Measurements from ENCODE around the gene RPL3.

Gene RPL3

DNA sequence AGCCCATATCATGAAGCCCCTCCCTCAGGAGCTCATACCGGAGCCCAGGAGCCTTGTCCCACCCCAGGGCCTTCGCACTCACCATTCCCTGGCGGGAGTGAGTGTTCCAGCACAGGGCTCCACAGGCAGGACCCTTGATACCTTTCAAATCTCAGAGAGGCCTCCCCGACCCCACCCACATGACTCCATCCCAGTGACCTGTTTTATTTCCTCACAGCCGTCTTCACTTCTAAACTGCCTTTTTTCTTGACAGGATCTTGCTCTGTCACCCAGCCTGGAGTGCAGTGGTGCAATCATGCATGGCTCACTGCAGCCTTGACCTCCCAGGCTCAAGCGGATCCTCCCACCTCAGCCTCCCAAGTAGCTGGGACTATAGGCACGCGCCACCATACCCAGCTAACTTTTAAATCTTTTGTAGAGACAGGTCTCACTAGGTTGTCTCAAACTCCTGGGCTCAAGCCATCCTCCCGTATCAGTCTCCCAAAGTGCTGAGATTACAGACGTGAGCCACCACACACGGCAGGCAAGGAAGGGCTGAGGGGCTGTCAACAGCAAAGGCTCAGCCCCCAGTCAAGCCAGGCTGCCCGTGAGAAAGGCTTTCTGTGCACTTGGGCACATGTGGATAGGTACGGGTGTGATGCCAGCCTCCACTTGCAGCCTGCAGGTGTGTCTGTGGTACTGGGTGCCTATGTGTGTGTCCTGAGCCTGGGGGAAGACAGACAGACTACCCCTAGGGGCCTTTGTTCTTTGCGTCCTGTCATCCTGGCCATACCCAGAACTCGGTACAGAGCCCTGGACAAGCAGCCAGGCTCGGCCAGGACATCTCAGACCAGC is 9.3 kb downstream of the RPL3 start:
- Histone ChIP-seq H3K36me3 (ENCODE audit: control insufficient read depth, insufficient read depth, low read length) (peaks cover 36% of the 10 kb centered on the region), H3K4me1 (ENCODE audit: control insufficient read depth, insufficient read depth, low read length) (peaks cover 8% of the 10 kb centered on the region), H3K4me3 (ENCODE audit: low read length) (no peak overlapping the region), H3K27ac (ENCODE audit: low read depth, low read length) (no peak overlapping the region), H3K27me3 (ENCODE audit: control insufficient read depth, insufficient read depth, low read length) (no peaks in the 10 kb centered on the region), H3K9ac (ENCODE audit: low read length) (no peak overlapping the region)

DNA sequence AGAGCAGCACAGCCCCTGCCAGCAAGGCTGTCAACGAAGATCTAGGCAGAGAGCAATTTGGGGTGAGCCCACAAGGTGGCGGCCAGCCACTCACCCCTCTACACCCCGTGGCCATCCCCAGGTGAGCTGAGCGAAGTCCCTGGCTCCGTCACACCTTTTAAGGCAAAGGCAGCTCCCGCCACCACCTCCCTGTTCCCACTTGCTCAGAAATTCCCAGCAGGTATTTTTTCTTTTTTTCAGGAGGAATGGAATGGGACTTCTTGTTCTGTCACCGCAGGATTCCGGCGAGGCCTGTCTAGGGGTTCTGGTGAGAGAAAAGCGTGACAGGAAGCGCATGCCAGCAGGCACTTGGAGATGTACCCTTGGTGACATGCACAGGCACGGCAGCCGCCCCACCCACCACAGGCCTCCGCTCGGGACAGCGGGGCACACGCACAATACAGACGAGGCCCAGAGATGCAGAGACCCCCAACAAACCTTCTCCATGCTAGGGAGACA is 10.0 kb downstream of the RPL3 start:
- Histone ChIP-seq H3K36me3 (ENCODE audit: control insufficient read depth, insufficient read depth, low read length) (peaks cover 29% of the 10 kb centered on the region), H3K27ac (ENCODE audit: low read depth, low read length) (peak overlapping the region; percentile 63), H3K4me1 (ENCODE audit: control insufficient read depth, insufficient read depth, low read length) (peaks cover 8% of the 10 kb centered on the region), H3K9ac (ENCODE audit: low read length) (no peak overlapping the region), H3K27me3 (ENCODE audit: control insufficient read depth, insufficient read depth, low read length) (no peaks in the 10 kb centered on the region), H3K4me3 (ENCODE audit: low read length) (no peak overlapping the region)

DNA sequence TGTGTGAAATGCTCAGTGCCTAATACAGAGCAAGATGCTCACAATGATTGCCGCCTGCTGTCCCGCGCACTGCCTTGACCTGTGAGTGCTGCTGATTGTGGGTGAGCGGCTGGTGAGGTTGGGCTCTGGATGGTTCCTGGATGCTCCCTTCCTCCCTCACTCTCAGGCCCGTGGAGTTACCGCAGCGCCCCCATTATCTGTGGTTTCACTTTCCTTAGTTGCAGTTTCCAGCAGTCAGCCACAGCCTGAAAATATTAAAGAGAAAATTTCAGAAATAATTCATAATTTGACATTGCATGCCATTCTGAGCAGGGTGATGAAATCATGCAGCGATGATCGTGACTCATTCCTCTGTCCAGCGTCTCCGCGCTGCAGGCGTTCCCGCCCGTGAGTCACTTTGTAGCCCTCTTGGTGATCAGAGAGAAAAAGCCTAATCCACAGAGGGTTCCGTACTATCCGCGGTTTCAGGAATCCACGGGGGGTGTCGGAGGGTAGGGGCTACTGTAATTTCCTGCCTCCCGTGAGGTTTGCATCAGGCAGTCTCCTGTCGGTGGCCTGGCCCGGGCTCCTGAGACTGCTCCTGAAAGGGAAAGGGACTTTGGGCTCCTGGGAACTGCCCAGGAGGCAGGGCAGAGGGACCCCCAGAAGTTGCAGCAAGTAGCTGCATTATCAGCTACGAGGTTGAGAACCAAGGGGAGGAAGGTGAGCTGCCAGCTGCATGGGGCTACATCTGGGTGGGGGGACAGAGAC is 10.6 kb downstream of the RPL3 start:
- Histone ChIP-seq H3K4me3 (ENCODE audit: low read length) (peak overlapping the region; percentile 24), H3K27me3 (ENCODE audit: control insufficient read depth, insufficient read depth, low read length) (no peaks in the 10 kb centered on the region), H3K36me3 (ENCODE audit: control insufficient read depth, insufficient read depth, low read length) (peaks cover 23% of the 10 kb centered on the region), H3K9ac (ENCODE audit: low read length) (no peak overlapping the region), H3K4me1 (ENCODE audit: control insufficient read depth, insufficient read depth, low read length) (peaks cover 8% of the 10 kb centered on the region), H3K27ac (ENCODE audit: low read depth, low read length) (peak overlapping the region; percentile 63)

DNA sequence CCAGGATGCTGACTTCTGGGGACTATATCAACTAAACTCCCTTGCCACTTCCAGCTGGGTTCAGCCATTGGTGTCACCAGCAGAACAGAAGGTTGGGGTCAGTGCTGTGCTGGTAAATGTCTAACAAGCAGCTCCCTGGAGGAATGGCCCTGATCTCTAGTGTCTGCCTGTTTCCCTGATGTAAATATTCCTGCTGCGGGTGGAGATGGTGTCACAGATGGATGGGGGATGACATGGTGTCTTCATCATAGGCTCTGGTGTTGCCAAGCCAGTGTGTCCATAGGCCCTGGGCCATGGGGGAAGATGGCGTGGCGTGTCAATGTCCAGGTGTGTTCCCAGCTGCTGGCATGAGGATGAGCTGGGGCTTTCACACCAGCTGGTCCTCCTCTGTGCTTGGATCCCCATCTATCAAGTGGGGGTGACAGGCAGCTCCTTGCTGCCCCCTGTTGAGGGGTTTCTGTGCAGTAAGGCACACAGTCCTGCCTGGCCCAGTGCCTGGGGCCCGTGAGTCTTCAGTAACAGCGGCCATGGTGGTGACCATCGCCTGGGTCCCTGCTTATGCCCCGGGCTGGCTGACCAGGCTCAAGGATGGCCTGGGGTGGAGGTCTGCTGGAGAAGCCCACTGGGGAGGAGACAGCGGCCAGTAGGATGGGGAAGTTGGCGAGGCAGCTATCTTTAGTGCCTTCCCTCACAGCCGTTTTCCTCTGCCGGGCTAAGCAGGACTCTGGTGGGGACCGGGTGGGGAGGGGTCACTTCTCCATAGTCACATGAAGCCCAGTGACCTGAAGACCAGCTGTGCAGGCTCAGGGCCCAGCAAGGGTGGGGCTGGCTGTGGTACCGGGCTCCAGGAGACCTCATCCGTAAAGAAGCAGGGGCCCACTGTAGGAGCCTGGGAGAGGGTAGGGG is 12.7 kb downstream of the RPL3 start:
- no peaks in the 10 kb centered on the region for H3K27me3 ChIP-seq (ENCODE audit: control insufficient read depth, insufficient read depth, low read length)
- no peak overlapping the region for H3K9ac ChIP-seq (ENCODE audit: low read length)
- no peak overlapping the region for H3K27ac ChIP-seq (ENCODE audit: low read depth, low read length)
- no peak overlapping the region for H3K4me3 ChIP-seq (ENCODE audit: low read length)
- peaks cover 8% of the 10 kb centered on the region for H3K4me1 ChIP-seq (ENCODE audit: control insufficient read depth, insufficient read depth, low read length)
- peaks cover 3% of the 10 kb centered on the region for H3K36me3 ChIP-seq (ENCODE audit: control insufficient read depth, insufficient read depth, low read length)

DNA sequence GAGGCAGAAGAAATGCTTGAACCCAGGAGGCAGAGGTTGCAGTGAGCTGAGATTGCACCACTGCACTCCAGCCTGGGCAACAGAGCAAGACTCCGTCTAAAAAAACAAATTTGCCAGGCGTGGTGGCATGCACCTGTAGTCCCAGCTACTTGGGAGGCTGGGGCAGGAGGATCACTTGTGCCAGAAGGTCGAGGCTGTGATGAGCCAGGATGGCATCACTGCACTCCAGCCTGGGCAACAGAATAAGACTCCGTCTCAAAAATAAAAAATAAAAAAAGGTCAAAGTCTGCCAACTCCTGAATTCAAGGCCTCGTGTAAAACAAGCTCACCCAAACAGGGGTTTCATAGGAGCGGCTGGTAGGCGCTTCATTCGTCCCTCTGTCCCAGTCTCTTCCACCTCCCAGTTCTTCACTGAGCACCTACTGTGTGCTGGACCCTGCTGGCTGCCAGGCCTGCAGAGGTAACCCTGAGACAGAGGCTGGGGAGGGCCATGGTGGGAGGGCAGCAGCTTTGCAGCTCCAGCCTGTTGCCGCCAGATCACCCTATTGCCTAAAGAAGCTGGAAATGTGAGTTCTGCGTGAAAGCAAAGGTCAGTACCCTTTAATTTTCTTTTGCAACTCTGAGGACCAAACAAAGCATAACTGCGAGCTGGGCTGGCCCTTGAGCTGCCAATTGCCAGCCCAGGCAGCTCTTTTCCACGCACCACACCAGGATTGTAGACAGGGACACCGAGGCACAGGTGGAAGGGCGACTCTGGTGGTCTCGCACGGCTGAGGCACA is 15.3 kb downstream of the RPL3 start:
- no peak overlapping the region for H3K27ac ChIP-seq (ENCODE audit: low read depth, low read length)

DNA sequence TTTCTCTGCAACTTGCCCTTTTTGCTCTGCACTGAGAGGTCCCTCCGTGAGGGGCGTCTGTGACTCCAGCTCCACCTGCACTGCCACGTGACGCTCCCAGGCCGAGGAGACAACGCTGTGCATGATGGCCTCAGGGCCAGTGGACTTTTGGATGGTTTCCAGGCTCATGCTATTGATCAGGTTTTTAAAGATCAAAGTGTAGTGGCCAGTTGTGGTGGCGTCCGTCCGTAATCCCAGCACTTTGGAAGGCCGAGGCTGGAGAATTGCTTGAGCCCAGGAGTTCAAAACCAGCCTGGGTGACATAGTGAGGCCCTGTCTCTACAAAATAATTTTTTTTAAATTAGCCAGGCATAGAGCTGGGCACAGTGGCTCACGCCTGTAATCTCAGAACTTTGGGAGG is 16.1 kb downstream of the RPL3 start:
- H3K36me3 ChIP-seq (ENCODE audit: control insufficient read depth, insufficient read depth, low read length): no peaks in the 10 kb centered on the region
- no peak overlapping the region for H3K4me3 ChIP-seq (ENCODE audit: low read length)
- H3K27me3 ChIP-seq (ENCODE audit: control insufficient read depth, insufficient read depth, low read length): peaks cover 5% of the 10 kb centered on the region
- no peak overlapping the region for H3K27ac ChIP-seq (ENCODE audit: low read depth, low read length)
- H3K9ac ChIP-seq (ENCODE audit: low read length): no peak overlapping the region
- H3K4me1 ChIP-seq (ENCODE audit: control insufficient read depth, insufficient read depth, low read length): peaks cover 2% of the 10 kb centered on the region

More for the DNA sequence above, 15.3 kb downstream of the RPL3 start:
- Histone ChIP-seq H3K4me1 (ENCODE audit: control insufficient read depth, insufficient read depth, low read length) (peaks cover 6% of the 10 kb centered on the region), H3K4me3 (ENCODE audit: low read length) (no peak overlapping the region), H3K36me3 (ENCODE audit: control insufficient read depth, insufficient read depth, low read length) (no peaks in the 10 kb centered on the region), H3K27me3 (ENCODE audit: control insufficient read depth, insufficient read depth, low read length) (peaks cover 5% of the 10 kb centered on the region), H3K9ac (ENCODE audit: low read length) (no peak overlapping the region)

DNA sequence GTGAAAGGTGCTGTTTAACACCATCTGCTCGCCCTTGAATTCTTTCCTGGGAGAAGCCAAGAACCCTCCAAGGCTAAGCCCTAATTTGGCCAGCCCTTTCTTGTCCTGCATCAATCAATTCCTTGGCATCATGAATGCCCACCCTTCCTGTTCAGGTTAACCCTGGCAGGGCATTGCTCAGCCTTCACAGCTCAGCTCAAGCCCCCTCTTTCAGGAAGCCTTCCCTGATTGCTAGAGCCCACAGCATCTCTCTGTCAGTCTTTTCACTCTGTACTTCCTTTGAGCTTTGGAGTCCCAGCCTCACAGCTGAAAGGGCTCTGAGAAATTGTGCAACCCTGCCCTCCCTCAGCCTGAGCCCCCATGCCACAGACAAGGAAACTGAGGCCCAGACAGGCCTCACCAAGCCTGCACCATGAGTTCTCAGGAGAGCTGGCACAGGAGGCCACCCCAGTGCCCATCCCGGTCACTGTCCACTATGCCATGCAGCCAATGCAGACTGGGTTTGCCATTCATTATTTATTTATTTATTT is 16.9 kb downstream of the RPL3 start:
- Histone ChIP-seq H3K4me1 (ENCODE audit: control insufficient read depth, insufficient read depth, low read length) (no peaks in the 10 kb centered on the region), H3K4me3 (ENCODE audit: low read length) (no peak overlapping the region), H3K27me3 (ENCODE audit: control insufficient read depth, insufficient read depth, low read length) (peaks cover 5% of the 10 kb centered on the region), H3K9ac (ENCODE audit: low read length) (no peak overlapping the region), H3K36me3 (ENCODE audit: control insufficient read depth, insufficient read depth, low read length) (no peaks in the 10 kb centered on the region), H3K27ac (ENCODE audit: low read depth, low read length) (no peak overlapping the region)

DNA sequence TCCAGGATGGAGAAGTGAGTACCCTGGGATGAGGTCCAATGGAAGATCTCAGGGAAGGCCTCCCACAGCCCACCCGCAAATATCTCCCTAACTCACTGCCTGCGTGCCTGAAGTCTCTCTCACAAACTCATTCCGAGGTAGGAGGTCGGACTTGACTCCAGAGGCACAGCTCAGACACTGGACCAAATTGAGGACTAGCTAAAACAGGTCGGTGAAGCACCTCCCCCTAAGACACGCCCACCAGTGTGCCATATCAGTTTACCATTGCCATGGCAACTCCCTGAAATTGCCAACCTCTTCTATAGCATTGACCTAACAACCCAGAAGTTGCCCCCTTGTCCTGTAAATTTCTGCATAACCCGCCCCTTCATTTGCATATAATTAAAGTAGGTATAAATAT is 17.5 kb downstream of the RPL3 start:
- Histone ChIP-seq H3K4me1 (ENCODE audit: control insufficient read depth, insufficient read depth, low read length) (no peaks in the 10 kb centered on the region), H3K4me3 (ENCODE audit: low read length) (no peak overlapping the region), H3K27me3 (ENCODE audit: control insufficient read depth, insufficient read depth, low read length) (peaks cover 5% of the 10 kb centered on the region), H3K9ac (ENCODE audit: low read length) (no peak overlapping the region), H3K36me3 (ENCODE audit: control insufficient read depth, insufficient read depth, low read length) (no peaks in the 10 kb centered on the region), H3K27ac (ENCODE audit: low read depth, low read length) (no peak overlapping the region)

DNA sequence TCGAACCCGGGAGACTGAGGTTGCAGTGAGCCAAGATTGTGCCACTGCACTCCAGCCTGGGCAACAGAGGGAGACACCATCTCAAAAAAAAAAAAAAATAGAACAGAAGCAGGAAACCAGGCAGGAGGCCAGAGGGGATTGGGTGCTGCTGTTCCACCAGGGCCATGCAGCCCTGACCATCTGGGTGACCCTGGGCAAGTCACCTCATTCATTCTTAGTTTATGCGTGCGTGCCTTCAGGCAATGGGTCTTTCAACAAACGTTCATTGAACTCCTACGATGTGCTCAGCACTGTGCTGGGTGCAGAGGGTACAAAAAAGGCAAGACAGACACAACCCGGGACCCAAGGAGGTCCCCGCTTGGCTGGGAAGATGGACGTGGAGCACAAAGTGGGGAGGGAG is 18.3 kb downstream of the RPL3 start:
- H3K27me3 ChIP-seq (ENCODE audit: control insufficient read depth, insufficient read depth, low read length): peaks cover 5% of the 10 kb centered on the region
- no peak overlapping the region for H3K27ac ChIP-seq (ENCODE audit: low read depth, low read length)
- H3K36me3 ChIP-seq (ENCODE audit: control insufficient read depth, insufficient read depth, low read length): no peaks in the 10 kb centered on the region
- H3K4me1 ChIP-seq (ENCODE audit: control insufficient read depth, insufficient read depth, low read length): no peaks in the 10 kb centered on the region
- no peak overlapping the region for H3K9ac ChIP-seq (ENCODE audit: low read length)
- H3K4me3 ChIP-seq (ENCODE audit: low read length): no peak overlapping the region

DNA sequence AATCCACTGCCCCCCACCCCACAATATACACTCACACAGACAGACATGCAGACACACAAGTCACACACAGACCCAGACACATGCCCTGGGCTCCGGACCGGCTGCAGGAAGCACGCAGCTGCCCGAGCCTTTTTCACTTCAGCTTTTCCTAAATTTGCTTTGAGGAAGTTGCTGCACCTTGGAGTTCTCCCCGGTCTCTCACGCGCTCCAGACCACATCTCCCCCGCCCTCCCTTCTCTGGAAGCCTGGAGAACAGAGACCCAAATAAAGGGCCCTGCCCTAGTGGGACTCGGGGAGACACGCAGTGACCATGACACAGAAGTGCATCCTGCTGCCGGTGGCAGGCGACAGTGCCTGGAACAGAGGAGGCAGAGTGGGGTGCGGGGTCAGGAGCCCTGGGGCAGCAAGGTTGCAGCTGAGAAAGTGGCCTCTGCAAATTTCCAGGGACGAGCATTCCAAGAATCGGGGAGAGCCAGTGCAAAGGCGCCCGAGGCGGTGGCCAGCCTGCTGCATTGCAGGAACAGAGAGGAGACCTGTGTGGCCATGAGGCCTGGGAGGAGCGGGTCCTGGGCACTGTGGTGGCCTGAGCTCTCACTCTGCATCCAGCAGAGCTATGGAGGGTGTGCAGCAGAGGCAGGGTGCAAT is 19.1 kb downstream of the RPL3 start:
- Histone ChIP-seq H3K4me1 (ENCODE audit: control insufficient read depth, insufficient read depth, low read length) (no peaks in the 10 kb centered on the region), H3K27me3 (ENCODE audit: control insufficient read depth, insufficient read depth, low read length) (peaks cover 5% of the 10 kb centered on the region), H3K4me3 (ENCODE audit: low read length) (peak overlapping the region; percentile 21), H3K27ac (ENCODE audit: low read depth, low read length) (peak overlapping the region; percentile 32), H3K36me3 (ENCODE audit: control insufficient read depth, insufficient read depth, low read length) (no peaks in the 10 kb centered on the region), H3K9ac (ENCODE audit: low read length) (no peak overlapping the region)

DNA sequence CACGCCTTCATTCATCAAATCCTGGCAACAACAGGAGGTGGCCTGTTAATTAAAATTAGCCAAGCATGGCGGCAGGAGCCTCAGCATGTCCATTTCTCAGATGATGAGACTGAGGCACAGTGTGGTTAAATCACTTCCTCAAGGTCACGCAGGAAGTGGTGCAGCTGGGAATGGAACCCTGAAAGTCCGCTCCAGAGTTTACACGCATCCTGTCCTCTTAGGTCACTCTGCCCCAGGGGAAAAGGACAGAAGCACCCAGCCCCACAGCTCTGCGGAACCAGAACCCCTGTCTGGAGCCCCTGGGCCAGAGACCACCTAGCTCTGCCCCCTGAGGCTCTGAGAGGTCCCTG is 19.6 kb downstream of the RPL3 start:
- Histone ChIP-seq H3K4me1 (ENCODE audit: control insufficient read depth, insufficient read depth, low read length) (no peaks in the 10 kb centered on the region), H3K9ac (ENCODE audit: low read length) (no peak overlapping the region), H3K36me3 (ENCODE audit: control insufficient read depth, insufficient read depth, low read length) (no peaks in the 10 kb centered on the region), H3K27me3 (ENCODE audit: control insufficient read depth, insufficient read depth, low read length) (peaks cover 5% of the 10 kb centered on the region), H3K27ac (ENCODE audit: low read depth, low read length) (peak overlapping the region; percentile 32), H3K4me3 (ENCODE audit: low read length) (no peak overlapping the region)
